ENCODE measurements around the gene GNAI1. TPM values are rescaled to one million over a fixed set of nuclear protein-coding genes. Genes with fewer than 3 reads are reported as not detected.
"Not testable (repeated sequence)": the region's sequence is repeated elsewhere in the genome, so short reads cannot be mapped to it uniquely, and the experiment has no call there.

Gene GNAI1
- total RNA-seq, 2 donors from 2014 or later = 9.2 to 11.5 TPM

DNA sequence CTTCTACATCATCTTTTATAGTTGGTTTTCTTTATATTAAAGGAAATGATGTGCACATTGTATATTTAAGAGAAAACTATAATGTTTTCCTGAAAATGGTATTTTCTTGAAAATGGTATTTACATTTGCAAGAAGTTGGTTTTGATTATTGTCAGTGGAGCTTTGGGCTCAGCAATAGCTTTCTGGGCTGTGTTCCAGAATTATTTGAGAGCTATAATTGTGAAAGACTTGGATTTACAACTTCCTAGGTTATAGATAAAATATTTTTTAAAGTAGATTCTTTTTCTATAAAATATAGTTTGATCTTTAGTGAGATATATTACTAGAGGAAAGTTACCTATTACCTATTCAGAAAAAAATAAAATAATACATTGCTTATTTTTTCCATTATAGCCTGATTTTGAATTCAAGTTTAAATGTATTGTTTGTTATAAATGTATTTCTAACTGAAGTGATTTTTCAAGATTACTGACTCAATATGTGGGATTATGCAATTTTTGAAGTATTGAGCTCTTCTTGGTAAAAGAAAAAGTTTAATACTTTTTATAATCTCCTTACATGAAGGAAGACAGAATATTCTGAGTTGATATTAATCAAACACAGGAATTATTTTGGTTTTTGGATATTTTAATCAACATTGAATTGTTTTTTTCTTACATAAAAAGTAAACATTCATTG, 20.2 kb downstream of the GNAI1 start:
- no peaks in the 10 kb centered on the region for H3K4me1 ChIP-seq

DNA sequence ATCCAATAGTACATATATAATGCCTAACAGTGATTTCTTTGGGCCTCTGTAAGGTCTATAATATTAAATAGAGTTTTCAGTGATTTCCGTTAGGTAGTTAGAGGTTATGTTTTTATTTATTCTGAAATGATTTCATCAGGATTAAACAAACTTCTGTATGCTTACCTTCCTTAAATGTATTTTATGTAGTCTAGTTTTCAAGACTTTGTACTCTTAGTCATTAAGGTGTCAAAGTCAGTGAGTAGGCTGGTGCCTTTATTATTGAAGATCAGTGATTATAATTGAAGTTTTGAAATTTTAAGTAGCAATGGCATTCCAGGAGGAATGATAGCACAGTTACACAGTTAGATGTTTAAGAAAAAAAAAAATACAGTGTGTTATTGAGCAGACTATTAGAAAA, 20.7 kb downstream of the GNAI1 start:
- Histone ChIP-seq H3K27ac (no peak overlapping the region), H3K4me1 (no peaks in the 10 kb centered on the region), H3K9me3 (no peaks in the 10 kb centered on the region), H3K36me3 (no peaks in the 10 kb centered on the region), H3K27me3 (no peaks in the 10 kb centered on the region), H3K4me3 (no peak overlapping the region)
- DNase-seq (ENCODE audit: low spot score) = no peak
- TF ChIP-seq, protein P1, sequence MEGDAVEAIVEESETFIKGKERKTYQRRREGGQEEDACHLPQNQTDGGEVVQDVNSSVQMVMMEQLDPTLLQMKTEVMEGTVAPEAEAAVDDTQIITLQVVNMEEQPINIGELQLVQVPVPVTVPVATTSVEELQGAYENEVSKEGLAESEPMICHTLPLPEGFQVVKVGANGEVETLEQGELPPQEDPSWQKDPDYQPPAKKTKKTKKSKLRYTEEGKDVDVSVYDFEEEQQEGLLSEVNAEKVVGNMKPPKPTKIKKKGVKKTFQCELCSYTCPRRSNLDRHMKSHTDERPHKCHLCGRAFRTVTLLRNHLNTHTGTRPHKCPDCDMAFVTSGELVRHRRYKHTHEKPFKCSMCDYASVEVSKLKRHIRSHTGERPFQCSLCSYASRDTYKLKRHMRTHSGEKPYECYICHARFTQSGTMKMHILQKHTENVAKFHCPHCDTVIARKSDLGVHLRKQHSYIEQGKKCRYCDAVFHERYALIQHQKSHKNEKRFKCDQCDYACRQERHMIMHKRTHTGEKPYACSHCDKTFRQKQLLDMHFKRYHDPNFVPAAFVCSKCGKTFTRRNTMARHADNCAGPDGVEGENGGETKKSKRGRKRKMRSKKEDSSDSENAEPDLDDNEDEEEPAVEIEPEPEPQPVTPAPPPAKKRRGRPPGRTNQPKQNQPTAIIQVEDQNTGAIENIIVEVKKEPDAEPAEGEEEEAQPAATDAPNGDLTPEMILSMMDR (IDR thresholded peaks at IDR 0.05) = no peak

More for the DNA sequence above, 20.2 kb downstream of the GNAI1 start:
- Histone ChIP-seq H3K27me3 (no peaks in the 10 kb centered on the region), H3K27ac (no peak overlapping the region), H3K4me3 (no peak overlapping the region), H3K36me3 (no peaks in the 10 kb centered on the region), H3K9me3 (no peaks in the 10 kb centered on the region)
- TF ChIP-seq, protein P1 (IDR thresholded peaks at IDR 0.05) = no peak
- DNase-seq (ENCODE audit: low spot score) = no peak

DNA sequence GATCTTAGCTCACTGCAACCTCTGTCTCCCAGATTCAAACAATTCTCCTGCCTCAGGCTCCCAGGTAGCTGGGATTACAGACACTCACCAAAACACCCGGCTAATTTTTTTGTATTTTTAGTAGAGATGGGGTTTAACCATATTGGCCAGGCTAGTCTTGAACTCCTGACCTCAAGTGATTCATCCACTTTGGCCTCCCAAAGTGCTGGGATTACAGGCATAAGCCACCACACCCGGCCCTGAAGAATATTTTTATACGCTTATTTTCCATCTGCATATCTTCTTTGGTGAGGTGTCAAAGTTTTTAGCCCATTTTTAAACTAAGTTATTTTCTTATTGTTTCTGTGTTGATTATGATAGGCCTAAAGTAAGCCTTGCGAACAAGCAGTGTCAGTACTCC, 23.1 kb downstream of the GNAI1 start:
- not testable (repeated sequence) for H3K4me1 ChIP-seq; H3K27ac ChIP-seq; H3K27me3 ChIP-seq; H3K9me3 ChIP-seq; DNase-seq (ENCODE audit: low spot score); H3K36me3 ChIP-seq; H3K4me3 ChIP-seq

DNA sequence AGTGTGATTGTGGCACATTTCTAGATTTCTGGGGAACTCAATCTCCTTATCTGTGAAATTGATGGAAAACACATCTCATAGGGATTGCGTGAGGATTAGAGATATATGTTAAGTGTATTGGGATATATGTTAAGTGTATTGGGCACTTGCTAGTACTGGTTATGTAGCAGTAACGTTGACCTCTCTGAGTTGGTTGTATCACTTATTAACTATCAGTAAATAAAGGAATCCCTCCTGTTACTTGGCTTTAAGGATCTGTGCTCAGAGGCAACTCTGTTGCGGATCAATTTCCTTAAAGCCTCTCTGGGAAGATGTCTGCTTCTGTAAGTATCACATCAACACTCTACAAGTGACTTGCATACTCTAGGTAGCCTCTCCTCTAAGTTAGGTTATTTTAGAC, 25.2 kb downstream of the GNAI1 start:
- Histone ChIP-seq H3K9me3 (no peaks in the 10 kb centered on the region), H3K36me3 (no peaks in the 10 kb centered on the region), H3K4me1 (no peaks in the 10 kb centered on the region), H3K27ac (no peak overlapping the region), H3K4me3 (no peak overlapping the region), H3K27me3 (no peaks in the 10 kb centered on the region)
- DNase-seq (ENCODE audit: low spot score) = no peak
- TF ChIP-seq, protein P1 (IDR thresholded peaks at IDR 0.05) = no peak

DNA sequence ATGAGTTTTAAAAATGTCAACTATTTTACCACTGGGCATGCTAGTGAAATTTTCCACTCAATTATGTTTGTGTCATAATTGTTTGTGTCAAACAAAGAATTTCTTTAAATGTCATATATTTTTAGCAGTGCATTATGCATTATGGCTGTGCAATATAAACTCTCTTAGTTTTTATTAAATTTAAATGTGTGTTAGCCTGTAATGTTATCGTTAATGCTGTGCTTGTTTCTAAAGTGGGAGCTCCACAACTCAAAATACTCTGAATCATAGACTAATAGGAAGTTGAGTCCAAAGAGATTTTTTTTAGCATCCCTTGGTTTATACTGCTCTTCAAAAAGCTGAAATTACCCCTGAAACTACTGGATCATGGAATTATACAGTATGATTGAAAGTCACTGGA, 26.8 kb downstream of the GNAI1 start:
- H3K27me3 ChIP-seq = no peaks in the 10 kb centered on the region
- TF ChIP-seq, protein P1 (IDR thresholded peaks at IDR 0.05) = no peak
- H3K4me3 ChIP-seq = no peak overlapping the region
- no peaks in the 10 kb centered on the region for H3K4me1 ChIP-seq
- no peak for DNase-seq (ENCODE audit: low spot score)
- no peak overlapping the region for H3K27ac ChIP-seq
- no peaks in the 10 kb centered on the region for H3K9me3 ChIP-seq
- no peaks in the 10 kb centered on the region for H3K36me3 ChIP-seq

DNA sequence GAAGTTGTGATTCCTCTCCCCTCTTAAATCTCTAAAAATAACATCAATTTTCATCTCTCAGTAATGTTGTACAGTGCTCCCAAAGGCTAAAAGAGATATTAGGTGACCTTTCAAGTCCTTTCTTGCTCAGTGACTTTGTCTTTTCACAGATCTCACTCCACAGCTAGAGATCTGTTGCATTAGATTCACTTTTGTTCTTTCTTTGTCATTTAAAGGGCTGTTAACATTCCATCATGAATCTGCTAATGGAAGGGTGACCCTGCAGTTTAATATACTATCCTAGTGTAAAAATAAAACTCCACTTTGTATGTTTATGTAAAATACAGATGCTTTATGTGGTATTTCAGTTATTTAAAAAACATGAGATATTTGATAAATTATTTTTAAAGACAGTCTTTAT, 30.5 kb downstream of the GNAI1 start:
- no peak for DNase-seq (ENCODE audit: low spot score)
- TF ChIP-seq, protein P1 (IDR thresholded peaks at IDR 0.05) = no peak
- Histone ChIP-seq H3K27ac (no peak overlapping the region), H3K4me3 (no peak overlapping the region), H3K27me3 (no peaks in the 10 kb centered on the region), H3K36me3 (no peaks in the 10 kb centered on the region), H3K4me1 (no peaks in the 10 kb centered on the region), H3K9me3 (peaks cover 0 to 5% of the 10 kb centered on the region in 2 donors)

All from right atrium auricular region (tissue), 2 donors.